HepG2 (cell line): Measurements from ENCODE around the gene PTPN14. TPM values are rescaled to one million over a fixed set of nuclear protein-coding genes. Genes with fewer than 3 reads are reported as not detected.
A peak's percentile ranks its signal among the peaks of the same experiment; 100 is the strongest.

Source experiments
- ATAC-seq: fragments of 200-7000 bp; cut with Tn5 transposase; 3 replicates; pipeline ENCODE4 v1.9.1; 2020; ENCODE audit warnings: mild to moderate bottlenecking, moderate library complexity
- BruUV-seq: library from RNA; stranded (reverse); fragments of 400-500 nt; replicated peaks from 2 replicates; lab custom pipeline; 2021; lab: Mats Ljungman, UMichigan
- CTCF ChIA-PET: fragments of 300-600 bp; formaldehyde crosslinking; extraction: SDS; loops from one replicate; lab custom pipeline; 2021; ENCODE audit warnings: low total read pairs, inconsistent platforms, low intra/inter-chr PET ratio; lab: Yijun Ruan, JAX
- POLR2A ChIA-PET: fragments of 350-600 bp; sonication (Branson Sonifier 250); formaldehyde crosslinking; loops from one replicate; lab custom pipeline; 2020; ENCODE audit warnings: antibody characterized with exemption, inconsistent platforms; lab: Yijun Ruan, JAX
- DNase-seq: peaks from one replicate; pipeline ENCODE4 v3.0.0-alpha.2; 2015; ENCODE audit warnings: low spot score
- FAIRE-seq: peaks from 3 replicates; lab custom pipeline; 2011; peaks lifted over from hg19 to GRCh38; lab: Jason Lieb, UNC
- H2AFZ ChIP-seq: one replicate; pipeline ENCODE4 v1.6.1; 2011; ENCODE audit warnings: low read length, inconsistent platforms
- H3K27ac ChIP-seq: fragments of 300-600 bp; 3 replicates; pipeline ENCODE4 v1.8.0; 2011; ENCODE audit warnings: mixed run types, mild to moderate bottlenecking, mixed read lengths, low read length, inconsistent platforms; ENCODE audit not compliant: insufficient read depth; ENCODE audit errors: extremely low read length
- H3K27me3 ChIP-seq, 2 experiments: fragments of 200-600 bp in 1 of 2; 2 replicates in 1 of 2; 3 replicates in 1 of 2; pipeline versions ENCODE4 v1.6.0 to v1.8.0; 2011; ENCODE audit warnings: low read length in 2 of 2, mild to moderate bottlenecking in 2 of 2, moderate library complexity in 2 of 2, inconsistent platforms in 1 of 2; ENCODE audit not compliant: insufficient read depth in 2 of 2, control insufficient read depth in 1 of 2
- H3K36me3 ChIP-seq, 2 experiments: fragments of 200-600 bp in 1 of 2; replicated peaks in 1 of 2; 2 replicates in 1 of 2; 3 replicates in 1 of 2; pipeline versions ENCODE4 v1.5.1 to v1.8.0; 2011; ENCODE audit warnings: low read length in 2 of 2, inconsistent platforms in 1 of 2; ENCODE audit not compliant: insufficient read depth in 2 of 2, control insufficient read depth in 1 of 2
- H3K4me1 ChIP-seq: 2 replicates; pipeline ENCODE4 v1.5.1; 2012; ENCODE audit warnings: low read length, inconsistent platforms; ENCODE audit not compliant: insufficient read depth
- H3K4me2 ChIP-seq: 2 replicates; pipeline ENCODE4 v1.6.0; 2011; ENCODE audit warnings: low read depth, low read length, inconsistent platforms
- H3K4me3 ChIP-seq, 3 experiments: fragments of 200-600 bp in 1 of 3; sonication (generic), shearing (Covaris generic) in 1 of 3; replicated peaks in 1 of 3; 2 replicates each; pipeline ENCODE4 v1.5.1; 2011 to 2016; ENCODE audit warnings: low read length in 3 of 3, inconsistent platforms in 2 of 3, low read depth in 2 of 3, mild to moderate bottlenecking in 2 of 3, control low read depth in 1 of 3, mixed read lengths in 1 of 3; ENCODE audit not compliant: insufficient read depth in 1 of 3
- H3K79me2 ChIP-seq: one replicate; pipeline ENCODE4 v1.6.1; 2011; ENCODE audit warnings: low read length, inconsistent platforms; ENCODE audit not compliant: insufficient read depth
- H3K9ac ChIP-seq: 2 replicates; pipeline ENCODE4 v1.6.0; 2011; ENCODE audit warnings: mild to moderate bottlenecking, low read depth, low read length, inconsistent platforms; ENCODE audit not compliant: insufficient read depth
- H3K9me3 ChIP-seq: 2 replicates; pipeline ENCODE4 v1.5.1; 2012; ENCODE audit warnings: mild to moderate bottlenecking, low read length
- H4K20me1 ChIP-seq: 2 replicates; pipeline ENCODE4 v1.6.0; 2011; ENCODE audit warnings: inconsistent platforms, mild to moderate bottlenecking, low read length, moderate library complexity; ENCODE audit not compliant: insufficient read depth
- BCLAF1 ChIP-seq: fragments of 450-650 bp; IDR thresholded peaks from 2 replicates; pipeline ENCODE4 v1.6.1; 2017; ENCODE audit warnings: mild to moderate bottlenecking
- CEBPB ChIP-seq: IDR thresholded peaks from 2 replicates; pipeline ENCODE4 v1.6.1; 2011; ENCODE audit warnings: low read depth, low read length, improper control_type of control experiment, borderline replicate concordance
- CEBPG ChIP-seq: IDR thresholded peaks from 2 replicates; pipeline ENCODE4 v1.6.1; 2016
- DNMT1 ChIP-seq: sonication (generic); formaldehyde crosslinking; IDR thresholded peaks from 2 replicates; pipeline ENCODE4 v1.5.1; 2020; ENCODE audit warnings: mild to moderate bottlenecking, missing genetic modification reagents
- IKZF4 ChIP-seq: sonication (generic); formaldehyde crosslinking; IDR thresholded peaks from 2 replicates; pipeline ENCODE4 v1.5.1; 2020; ENCODE audit warnings: borderline replicate concordance, mild to moderate bottlenecking, low read depth, missing genetic modification reagents; ENCODE audit errors: not compliant biosample characterization
- MIXL1 ChIP-seq: IDR thresholded peaks from 2 replicates; pipeline ENCODE4 v1.6.1; 2016
- RBM22 ChIP-seq: fragments of 200-400 bp; formaldehyde crosslinking; optimal IDR thresholded peaks from 2 replicates; pipeline ENCODE3; 2017; ENCODE audit warnings: mild to moderate bottlenecking, low read length, moderate library complexity
- ZNF317 ChIP-seq: sonication (generic); formaldehyde crosslinking; IDR thresholded peaks from 2 replicates; pipeline ENCODE4 v1.5.0; 2020; ENCODE audit warnings: mild to moderate bottlenecking, missing genetic modification reagents
- ZSCAN21 ChIP-seq: sonication (generic); formaldehyde crosslinking; IDR thresholded peaks from 2 replicates; pipeline ENCODE4 v1.8.0; 2022; ENCODE audit warnings: mild to moderate bottlenecking, missing genetic modification reagents, moderate library complexity, borderline replicate concordance
- WGBS: methylation state at CpG from one replicate; pipeline ENCODE4 v1.1.6; 2017; ENCODE audit warnings: low lambda C conversion rate; 5-methylcytosine and 5-hydroxymethylcytosine counted together
- in situ Hi-C: cut with HindIII; loops from 2 replicates; pipeline ENCODE4 v1.10.0; 2017; ENCODE audit warnings: low pct_unique_long_range_greater_than_20kb; ENCODE audit not compliant: extremely low pct_ligation_motif_present
- intact Hi-C: fragments of 100-400 bp; cut with micrococcal nuclease; formaldehyde crosslinking; loops from one replicate; pipeline ENCODE4 v1.10.0; 2022; ENCODE audit not compliant: unreplicated experiment
- polyA plus RNA-seq, 8 experiments: library from polyadenylated mRNA; depleted of rRNA in 3 of 8; stranded (reverse) in 7 of 8; unstranded in 1 of 8; fragments of >200 nt; fragmentation: Illumina TruSeq in 4 of 8; extraction: Trizol in 4 of 8; gene quantifications; 2 replicates each; pipeline versions ENCODE4 v1.2.1 to v1.2.3, GENCODE V29; 2011 to 2016; ENCODE audit warnings: low read depth in 4 of 8, missing spikeins in 1 of 8, mixed read lengths in 1 of 8; ENCODE audit not compliant: insufficient read depth in 1 of 8
- total RNA-seq, 5 experiments: library from RNA; depleted of rRNA; stranded (reverse); fragments of >200 nt; fragmentation: Illumina TruSeq; extraction: Trizol; gene quantifications; 2 replicates each; pipeline ENCODE4 v1.2.3, GENCODE V29; 2016; ENCODE audit warnings: low read depth in 1 of 5
- TF ChIP-seq, protein P1 (sequence below): fragments of 450-650 bp; IDR thresholded peaks from 2 replicates; pipeline ENCODE4 v1.6.1; 2017

PTPN14 gene
- total and polyA plus RNA-seq, 2 of the 13 experiments (the other 11 are each of a cell fraction or from before 2014, with no cell fraction given), result 3.9 to 4.7 TPM

DNA sequence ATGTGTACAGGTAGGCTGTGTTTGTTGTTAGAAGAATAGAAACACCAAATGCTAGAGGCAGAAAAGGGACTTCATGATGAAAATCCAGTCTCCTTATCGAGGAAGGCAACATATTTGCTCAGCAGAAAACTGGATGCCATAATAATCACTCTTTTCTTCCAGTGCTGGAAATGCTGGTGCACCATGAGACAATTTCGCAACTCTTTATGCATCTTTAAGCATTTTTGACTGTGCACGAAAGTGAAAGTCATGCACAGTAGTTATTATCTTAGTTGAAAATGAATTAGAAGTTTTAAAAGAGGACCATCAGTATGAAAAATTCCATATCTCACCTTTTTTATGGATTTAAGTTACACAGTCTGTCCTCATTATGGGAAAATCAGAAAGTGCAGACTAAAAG is 241.4 kb downstream of the PTPN14 start (continued):
- TF ChIP-seq BCLAF1, result no peak
- TF ChIP-seq MIXL1 (CRISPR knock-in tag), result no peak
- no peak for TF ChIP-seq DNMT1 (CRISPR knock-in tag)
- TF ChIP-seq IKZF4, result no peak
- TF ChIP-seq CEBPG (CRISPR knock-in tag), result peak; percentile 65
- TF ChIP-seq, protein P1, sequence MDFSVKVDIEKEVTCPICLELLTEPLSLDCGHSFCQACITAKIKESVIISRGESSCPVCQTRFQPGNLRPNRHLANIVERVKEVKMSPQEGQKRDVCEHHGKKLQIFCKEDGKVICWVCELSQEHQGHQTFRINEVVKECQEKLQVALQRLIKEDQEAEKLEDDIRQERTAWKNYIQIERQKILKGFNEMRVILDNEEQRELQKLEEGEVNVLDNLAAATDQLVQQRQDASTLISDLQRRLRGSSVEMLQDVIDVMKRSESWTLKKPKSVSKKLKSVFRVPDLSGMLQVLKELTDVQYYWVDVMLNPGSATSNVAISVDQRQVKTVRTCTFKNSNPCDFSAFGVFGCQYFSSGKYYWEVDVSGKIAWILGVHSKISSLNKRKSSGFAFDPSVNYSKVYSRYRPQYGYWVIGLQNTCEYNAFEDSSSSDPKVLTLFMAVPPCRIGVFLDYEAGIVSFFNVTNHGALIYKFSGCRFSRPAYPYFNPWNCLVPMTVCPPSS, result no peak
- no peak for TF ChIP-seq ZSCAN21 (CRISPR knock-in tag)
- TF ChIP-seq CEBPB, result peak; percentile 65

- Histone ChIP-seq H3K9ac (no peak overlapping the region), H3K36me3 (peaks cover 14 to 24% of the 10 kb centered on the region in 2 experiments; a peak in 4 of 5 replicates), H3K4me2 (no peak overlapping the region), H3K9me3 (no peaks in the 10 kb centered on the region)
- ChIA-PET CTCF (no interaction called here), POLR2A (no interaction called here)
- no peak for DNase-seq
- intact Hi-C loops, result no loop called here
- TF ChIP-seq ZNF317 (CRISPR knock-in tag) (no peak), RBM22 (peak; percentile 42)
- TF ChIP-seq, all 625 proteins: peak for 1
- Histone ChIP-seq H3K27me3 (no peaks in the 10 kb centered on the region), H2AFZ (no peak overlapping the region), H3K27ac (no peak overlapping the region), H4K20me1 (peaks cover 7% of the 10 kb centered on the region; the same call in 1 of the 2 replicates), H3K4me3 (no peak overlapping the region), H3K4me1 (0 out of 2 replicates have a peak, but pooled peaks cover 8% of the 10 kb centered on the region), H3K79me2 (peaks cover 52% of the 10 kb centered on the region)
- in situ Hi-C loops, result no loop called here
- FAIRE-seq (no peak), ATAC-seq (no peak)
- BruUV-seq, result no TSS peak
- 100% methylated on average over 6 of the region's 6 CpGs for WGBS
These were observed 245.1 kb downstream of the PTPN14 start for GRCh38 chr1:214306269-214306668.
